Natural killer cell (primary cell): Measurements from ENCODE around the gene TIMM8B. TPM values are rescaled to one million over a fixed set of nuclear protein-coding genes. Genes with fewer than 3 reads are reported as not detected.
"Not testable (repeated sequence)": the region's sequence is repeated elsewhere in the genome, so short reads cannot be mapped to it uniquely, and the experiment has no call there.

Experiments used
- ATAC-seq, 3 donors: fragments of 150-1000 bp in 2 of 3; fragments of 200-7000 bp in 1 of 3; cut with Tn5 transposase; 1 replicate in 1 of 3; 2 replicates in 2 of 3; pipeline ENCODE4 v1.10.0; 2021; ENCODE audit warnings: mild to moderate bottlenecking in 2 of 3, moderate library complexity in 2 of 3
- DNase-seq, 2 donors: peaks; one replicate each; pipeline versions ENCODE4 v3.0.0 to v3.0.0-alpha.2; 2013 to 2021; ENCODE audit warnings: mixed read lengths in 1 of 2
- H3K27ac ChIP-seq: one replicate; pipeline ENCODE4 v1.5.1; 2013; ENCODE audit warnings: mild to moderate bottlenecking, low read length
- H3K27me3 ChIP-seq: one replicate; pipeline ENCODE4 v1.6.1; 2013; ENCODE audit warnings: low read length; ENCODE audit not compliant: control insufficient read depth, insufficient read depth
- H3K36me3 ChIP-seq: one replicate; pipeline ENCODE4 v1.6.1; 2013; ENCODE audit warnings: low read length; ENCODE audit not compliant: control insufficient read depth, insufficient read depth
- H3K4me1 ChIP-seq: one replicate; pipeline ENCODE4 v1.6.1; 2013; ENCODE audit warnings: low read length; ENCODE audit not compliant: control insufficient read depth, insufficient read depth
- H3K4me3 ChIP-seq: one replicate; pipeline ENCODE4 v1.5.1; 2013; ENCODE audit warnings: low read length
- H3K9me3 ChIP-seq: one replicate; pipeline ENCODE4 v1.6.1; 2013; ENCODE audit warnings: low read length; ENCODE audit not compliant: control insufficient read depth, insufficient read depth
- H3K27ac Mint-ChIP-seq, 2 donors: one replicate each; pipeline ENCODE4 v1.8.0; 2022; ENCODE audit warnings: mild to moderate bottlenecking in 2 of 2, mixed read lengths in 2 of 2, moderate library complexity in 1 of 2
- H3K27me3 Mint-ChIP-seq, 2 donors: one replicate each; pipeline ENCODE4 v1.8.0; 2022; ENCODE audit warnings: low read depth in 2 of 2, mixed read lengths in 2 of 2
- H3K36me3 Mint-ChIP-seq: one replicate; pipeline ENCODE4 v1.8.0; 2022; ENCODE audit warnings: mixed read lengths
- H3K4me1 Mint-ChIP-seq, 2 donors: one replicate each; pipeline ENCODE4 v1.8.0; 2022; ENCODE audit warnings: mixed read lengths in 2 of 2
- H3K4me3 Mint-ChIP-seq: one replicate; pipeline ENCODE4 v1.8.0; 2022; ENCODE audit warnings: mild to moderate bottlenecking, moderate library complexity, mixed read lengths
- H3K9me3 Mint-ChIP-seq, 2 donors: one replicate each; pipeline ENCODE4 v1.8.0; 2022; ENCODE audit warnings: mixed read lengths in 2 of 2
- CTCF ChIP-seq: fragments of 200-600 bp; IDR thresholded peaks from one replicate; pipeline ENCODE4 v1.8.0; 2022; ENCODE audit warnings: antibody characterized with exemption
- WGBS: methylation state at CpG from one replicate; pipeline ENCODE4 v1.1.7; 2013; ENCODE audit warnings: missing lambda C conversion rate; ENCODE audit not compliant: insufficient coverage; 5-methylcytosine and 5-hydroxymethylcytosine counted together
- intact Hi-C: fragments of 100-400 bp; cut with micrococcal nuclease; formaldehyde crosslinking; loops from one replicate; pipeline ENCODE4 v1.14.2; 2022
- total RNA-seq, 4 donors: library from RNA; stranded (reverse); fragments of 120-200 nt in 1 of 4; gene quantifications; one replicate each; pipeline versions ENCODE4 v1.2.3 to v1.2.4, GENCODE V29; 2013 to 2022

Gene TIMM8B
- total RNA-seq, 3 donors from 2014 or later (not counting 1 experiment from before 2014, with no cell fraction given) = 14.6 to 17.8 (median 17.0) TPM

DNA sequence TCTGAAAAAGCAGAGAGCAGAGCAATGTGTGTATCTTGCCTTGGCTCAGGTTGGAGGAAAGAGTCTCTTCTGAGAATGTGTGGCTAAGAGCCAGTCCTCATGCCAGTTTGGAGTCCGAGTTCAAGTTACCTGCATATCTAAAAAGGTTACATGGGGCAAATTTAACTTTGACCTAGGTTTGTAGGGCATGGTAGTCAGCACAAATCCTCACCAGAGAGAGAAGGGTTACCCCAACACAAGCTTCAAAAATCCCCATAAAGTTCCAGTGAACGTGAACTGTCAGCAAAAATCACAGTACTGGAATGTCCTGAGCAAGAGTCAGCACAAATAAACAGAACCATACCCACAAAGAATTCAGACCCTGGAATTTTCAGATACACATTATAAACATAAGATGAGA, 13.9 kb upstream of the TIMM8B start:
- Histone ChIP-seq H3K36me3 (peaks cover 12% of the 10 kb centered on the region), H3K27me3 (no peaks in the 10 kb centered on the region), H3K4me3 (no peak overlapping the region), H3K27ac (no peak overlapping the region), H3K4me1 (no peaks in the 10 kb centered on the region), H3K9me3 (no peaks in the 10 kb centered on the region)
- peaks cover 4 to 5% of the 10 kb centered on the region in 2 donors for H3K4me1 Mint-ChIP-seq
- H3K9me3 Mint-ChIP-seq = no peaks in the 10 kb centered on the region
- ATAC-seq (no peak), DNase-seq (no peak)
- 87% methylated on average over 2 of the region's 2 CpGs for WGBS
- no peak overlapping the region for H3K27ac Mint-ChIP-seq
- no peaks in the 10 kb centered on the region for H3K27me3 Mint-ChIP-seq
- H3K36me3 Mint-ChIP-seq = no peaks in the 10 kb centered on the region
- intact Hi-C loops = no loop called here
- no peak for TF ChIP-seq CTCF
- H3K4me3 Mint-ChIP-seq = no peak overlapping the region

GRCh38 chr11:112097734-112098528, 11.4 kb upstream of the TIMM8B start:
- no peak for TF ChIP-seq CTCF
- DNase-seq (no peak), ATAC-seq (no peak)
- Mint-ChIP-seq H3K36me3 (no peaks in the 10 kb centered on the region), H3K27me3 (no peaks in the 10 kb centered on the region), H3K4me3 (no peak overlapping the region), H3K4me1 (peaks cover 4 to 5% of the 10 kb centered on the region in 2 donors), H3K9me3 (no peaks in the 10 kb centered on the region), H3K27ac (no peak overlapping the region)
- H3K9me3 ChIP-seq = no peaks in the 10 kb centered on the region
- H3K4me1 ChIP-seq = no peaks in the 10 kb centered on the region
- 99% methylated on average over 9 of the region's 11 CpGs for WGBS
- H3K36me3 ChIP-seq = peaks cover 27% of the 10 kb centered on the region
- no peak overlapping the region for H3K27ac ChIP-seq
- intact Hi-C loops = no loop called here
- no peak overlapping the region for H3K4me3 ChIP-seq
- H3K27me3 ChIP-seq = no peaks in the 10 kb centered on the region

- Mint-ChIP-seq H3K4me1 (peaks cover 4 to 5% of the 10 kb centered on the region in 2 donors), H3K4me3 (no peak overlapping the region), H3K27ac (no peak overlapping the region), H3K27me3 (no peaks in the 10 kb centered on the region), H3K9me3 (no peaks in the 10 kb centered on the region), H3K36me3 (no peaks in the 10 kb centered on the region)
- ATAC-seq (no peak), DNase-seq (no peak)
- no peak for TF ChIP-seq CTCF
- no peaks in the 10 kb centered on the region for H3K9me3 ChIP-seq
- peaks cover 42% of the 10 kb centered on the region for H3K36me3 ChIP-seq
- no peak overlapping the region for H3K27ac ChIP-seq
- no peaks in the 10 kb centered on the region for H3K27me3 ChIP-seq
- intact Hi-C loops = no loop called here
- H3K4me1 ChIP-seq = no peaks in the 10 kb centered on the region
- H3K4me3 ChIP-seq = no peak overlapping the region
These were observed 9.6 kb upstream of the TIMM8B start for GRCh38 chr11:112096194-112096593.

DNA sequence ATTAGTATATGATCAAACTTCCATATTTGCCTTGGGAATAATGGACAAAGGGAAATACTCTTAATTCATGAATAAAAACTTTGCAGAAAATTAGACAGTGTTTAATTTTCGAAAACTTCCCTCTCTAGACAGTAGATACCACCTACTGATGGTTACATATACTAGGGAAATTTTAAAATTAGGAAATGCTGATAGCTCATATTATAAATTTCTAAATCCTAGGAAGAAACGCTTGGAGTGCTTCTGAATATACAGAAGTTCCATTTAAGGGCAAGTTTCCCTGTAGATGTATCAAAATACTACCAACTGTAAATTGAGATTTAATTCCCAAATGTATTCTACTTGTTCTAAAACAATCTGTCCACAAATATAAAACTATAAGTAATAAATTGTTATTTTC, 8.7 kb upstream of the TIMM8B start:
- H3K36me3 Mint-ChIP-seq, H3K27ac ChIP-seq, H3K9me3 Mint-ChIP-seq, H3K27me3 ChIP-seq, H3K27ac Mint-ChIP-seq, DNase-seq, H3K27me3 Mint-ChIP-seq, H3K4me1 Mint-ChIP-seq, H3K4me3 Mint-ChIP-seq, ATAC-seq, intact Hi-C loops, H3K9me3 ChIP-seq, H3K4me3 ChIP-seq, H3K4me1 ChIP-seq: not testable (repeated sequence)
- WGBS = no CpG with 5 or more reads among the region's 2 CpGs
- peaks cover 49% of the 10 kb centered on the region for H3K36me3 ChIP-seq
